Lower lobe of right lung (tissue), 2 donors: Measurements from ENCODE around the gene BCL3. TPM values are rescaled to one million over a fixed set of nuclear protein-coding genes. Genes with fewer than 3 reads are reported as not detected.

Experiments used
- ATAC-seq, 2 donors: fragments of 200-7000 bp; cut with Tn5 transposase; one replicate each; pipeline ENCODE4 v1.9.1; 2020 to 2022; ENCODE audit warnings: mild to moderate bottlenecking in 2 of 2, moderate library complexity in 2 of 2
- DNase-seq: peaks from one replicate; pipeline ENCODE4 v3.0.0-alpha.2; 2020
- H3K27ac ChIP-seq: fragments of 200-600 bp; one replicate; pipeline ENCODE4 v1.8.0; 2022
- H3K27me3 ChIP-seq: fragments of 200-600 bp; one replicate; pipeline ENCODE4 v1.8.0; 2022; ENCODE audit warnings: low read depth
- H3K36me3 ChIP-seq: fragments of 200-600 bp; one replicate; pipeline ENCODE4 v1.8.0; 2022; ENCODE audit warnings: mild to moderate bottlenecking
- H3K4me1 ChIP-seq: fragments of 200-600 bp; one replicate; pipeline ENCODE4 v1.8.0; 2022
- H3K4me3 ChIP-seq: fragments of 200-600 bp; one replicate; pipeline ENCODE4 v1.8.0; 2022; ENCODE audit warnings: mild to moderate bottlenecking
- H3K9me3 ChIP-seq: fragments of 200-600 bp; one replicate; pipeline ENCODE4 v1.8.0; 2022
- CTCF ChIP-seq: fragments of 200-600 bp; IDR thresholded peaks from one replicate; pipeline ENCODE4 v1.8.0; 2022; ENCODE audit warnings: antibody characterized with exemption, mild to moderate bottlenecking
- intact Hi-C: fragments of 100-400 bp; cut with DNase I; formaldehyde crosslinking; loops from one replicate; pipeline ENCODE4 v1.11.0; 2022
- total RNA-seq: library from RNA; stranded (reverse); fragmentation: NEBNext Ultra II Directional; extraction: Animal tissue kit (Norgen Biotek cat#: 25700); gene quantifications from one replicate; pipeline ENCODE4 v1.2.1, GENCODE V29; 2021
- donor health status: DM: no; HTN: yes; CAD: no; lungs with severe emphysema.

Gene BCL3
- total RNA-seq, 1 donor from 2014 or later, result 41.0 TPM

GRCh38 chr19:44741258-44741731 is 7.2 kb upstream of the BCL3 start:
- ATAC-seq (no peak), DNase-seq (no peak)
- H3K4me3 ChIP-seq, result no peak overlapping the region
- H3K27ac ChIP-seq, result peak overlapping the region; percentile 86
- no peak for TF ChIP-seq CTCF
- no peaks in the 10 kb centered on the region for H3K9me3 ChIP-seq
- H3K4me1 ChIP-seq, result peaks cover 86% of the 10 kb centered on the region
- H3K36me3 ChIP-seq, result no peaks in the 10 kb centered on the region
- H3K27me3 ChIP-seq, result no peaks in the 10 kb centered on the region
- intact Hi-C loops, result no loop called here

- TF ChIP-seq CTCF, result no peak
- Histone ChIP-seq H3K4me1 (peaks cover 90% of the 10 kb centered on the region), H3K9me3 (no peaks in the 10 kb centered on the region), H3K27me3 (no peaks in the 10 kb centered on the region), H3K4me3 (peak overlapping the region; percentile 8), H3K36me3 (no peaks in the 10 kb centered on the region), H3K27ac (peak overlapping the region; percentile 86)
- DNase-seq, result peak; percentile 96
- peak; percentile 92 to 95 for ATAC-seq
- intact Hi-C loops, result no loop called here
These were observed 6.6 kb upstream of the BCL3 start for GRCh38 chr19:44741841-44742329.

GRCh38 chr19:44742330-44743061 is 6.0 kb upstream of the BCL3 start:
- peak overlapping the region; percentile 86 for H3K27ac ChIP-seq
- peaks cover 89% of the 10 kb centered on the region for H3K4me1 ChIP-seq
- H3K27me3 ChIP-seq, result no peaks in the 10 kb centered on the region
- H3K4me3 ChIP-seq, result peak overlapping the region; percentile 8
- H3K9me3 ChIP-seq, result no peaks in the 10 kb centered on the region
- no peak for DNase-seq
- intact Hi-C loops, result no loop called here
- no peaks in the 10 kb centered on the region for H3K36me3 ChIP-seq
- ATAC-seq, result peak in 1 of 2 donors; percentile 12
- no peak for TF ChIP-seq CTCF

GRCh38 chr19:44744871-44745332 is 3.6 kb upstream of the BCL3 start:
- Histone ChIP-seq H3K27me3 (no peaks in the 10 kb centered on the region), H3K36me3 (no peaks in the 10 kb centered on the region), H3K9me3 (no peaks in the 10 kb centered on the region), H3K4me1 (peaks cover 84% of the 10 kb centered on the region), H3K4me3 (no peak overlapping the region), H3K27ac (peak overlapping the region; percentile 79)
- intact Hi-C loops, result no loop called here
- no peak for TF ChIP-seq CTCF
- no peak for DNase-seq
- no peak for ATAC-seq

- Histone ChIP-seq H3K9me3 (no peaks in the 10 kb centered on the region), H3K4me1 (peaks cover 85% of the 10 kb centered on the region), H3K27ac (peak overlapping the region; percentile 79), H3K36me3 (no peaks in the 10 kb centered on the region), H3K4me3 (no peak overlapping the region), H3K27me3 (no peaks in the 10 kb centered on the region)
- DNase-seq, result no peak
- intact Hi-C loops, result no loop called here
- no peak for TF ChIP-seq CTCF
- peak; percentile 2 to 16 for ATAC-seq
These were observed 3.1 kb upstream of the BCL3 start for GRCh38 chr19:44745341-44745831.
